HepG2 (cell line): ENCODE measurements around the gene TRAPPC3. TPM values are rescaled to one million over a fixed set of nuclear protein-coding genes. Genes with fewer than 3 reads are reported as not detected.

ENCODE experiments used
- BATF2 ChIP-seq: sonication (generic); formaldehyde crosslinking; IDR thresholded peaks from 2 replicates; pipeline ENCODE4 v1.8.0; 2022; ENCODE audit warnings: mild to moderate bottlenecking, missing genetic modification reagents, moderate library complexity
- BRCA1 ChIP-seq: sonication (generic); formaldehyde crosslinking; IDR thresholded peaks from 2 replicates; pipeline ENCODE4 v1.4.0; 2020; ENCODE audit warnings: missing genetic modification reagents
- DMAP1 ChIP-seq: IDR thresholded peaks from 2 replicates; pipeline ENCODE4 v1.6.1; 2016
- GTF3A ChIP-seq: sonication (generic); formaldehyde crosslinking; conservative IDR thresholded peaks from 2 replicates; pipeline ENCODE4 v1.4.0; 2020; ENCODE audit warnings: mild to moderate bottlenecking, missing genetic modification reagents
- MATR3 ChIP-seq: sonication (generic); formaldehyde crosslinking; IDR thresholded peaks from 2 replicates; pipeline ENCODE4 v1.4.0; 2020; ENCODE audit warnings: missing genetic modification reagents
- MED8 ChIP-seq: sonication (generic); formaldehyde crosslinking; IDR thresholded peaks from 2 replicates; pipeline ENCODE4 v1.8.1; 2023; ENCODE audit warnings: mild to moderate bottlenecking, missing genetic modification reagents; ENCODE audit not compliant: insufficient replicate concordance
- NCOA2 ChIP-seq: sonication (generic); formaldehyde crosslinking; IDR thresholded peaks from 2 replicates; pipeline ENCODE4 v1.8.0; 2022; ENCODE audit warnings: inconsistent platforms
- NCOA5 ChIP-seq: sonication (generic); formaldehyde crosslinking; IDR thresholded peaks from 2 replicates; pipeline ENCODE4 v1.4.0; 2020; ENCODE audit warnings: missing genetic modification reagents
- NFIC ChIP-seq: IDR thresholded peaks from 2 replicates; pipeline ENCODE4 v1.6.1; 2012; ENCODE audit warnings: mild to moderate bottlenecking, low read length, inconsistent platforms
- ONECUT2 ChIP-seq: sonication (generic); formaldehyde crosslinking; IDR thresholded peaks from 2 replicates; pipeline ENCODE4 v1.4.0; 2020; ENCODE audit warnings: missing genetic modification reagents
- PHB2 ChIP-seq: fragments of 450-650 bp; IDR thresholded peaks from 2 replicates; pipeline ENCODE4 v1.6.1; 2018; ENCODE audit not compliant: partially characterized antibody
- RCOR2 ChIP-seq: IDR thresholded peaks from 2 replicates; pipeline ENCODE4 v1.6.1; 2016; ENCODE audit warnings: missing biosample characterization, missing genetic modification reagents
- U2AF1 ChIP-seq: fragments of 200-400 bp; formaldehyde crosslinking; optimal IDR thresholded peaks from 2 replicates; pipeline ENCODE3; 2017; ENCODE audit warnings: mild to moderate bottlenecking, low read depth, low read length
- ZFP41 ChIP-seq: sonication (generic); formaldehyde crosslinking; IDR thresholded peaks from 2 replicates; pipeline ENCODE4 v1.4.0; 2020; ENCODE audit warnings: mild to moderate bottlenecking, missing genetic modification reagents, borderline replicate concordance
- ZFP82 ChIP-seq: sonication (generic); formaldehyde crosslinking; IDR thresholded peaks from 2 replicates; pipeline ENCODE4 v1.5.1; 2020; ENCODE audit warnings: mild to moderate bottlenecking, missing genetic modification reagents, borderline replicate concordance
- ZMAT3 ChIP-seq: sonication (generic); formaldehyde crosslinking; conservative IDR thresholded peaks from 2 replicates; pipeline ENCODE4 v1.7.0; 2021; ENCODE audit warnings: missing genetic modification reagents
- ZNF263 ChIP-seq: sonication (generic); formaldehyde crosslinking; IDR thresholded peaks from 2 replicates; pipeline ENCODE4 v1.4.0; 2020; ENCODE audit warnings: missing genetic modification reagents
- ZNF367 ChIP-seq: sonication (generic); formaldehyde crosslinking; IDR thresholded peaks from 2 replicates; pipeline ENCODE4 v1.4.0; 2020; ENCODE audit warnings: missing genetic modification reagents, borderline replicate concordance
- ZNF432 ChIP-seq: sonication (generic); formaldehyde crosslinking; IDR thresholded peaks from 2 replicates; pipeline ENCODE4 v1.5.0; 2020; ENCODE audit warnings: missing genetic modification reagents, mild to moderate bottlenecking, borderline replicate concordance
- ZNF44 ChIP-seq: sonication (generic); formaldehyde crosslinking; IDR thresholded peaks from 2 replicates; pipeline ENCODE4 v1.5.1; 2020; ENCODE audit warnings: mild to moderate bottlenecking, missing genetic modification reagents
- ZNF740 ChIP-seq: sonication (generic); formaldehyde crosslinking; IDR thresholded peaks from 2 replicates; pipeline ENCODE4 v1.4.0; 2020; ENCODE audit warnings: missing genetic modification reagents
- ZSCAN20 ChIP-seq: sonication (generic); formaldehyde crosslinking; IDR thresholded peaks from 2 replicates; pipeline ENCODE4 v1.4.0; 2020; ENCODE audit warnings: missing genetic modification reagents, mild to moderate bottlenecking, borderline replicate concordance
- polyA plus RNA-seq, 8 experiments: library from polyadenylated mRNA; depleted of rRNA in 3 of 8; stranded (reverse) in 7 of 8; unstranded in 1 of 8; fragments of >200 nt; fragmentation: Illumina TruSeq in 4 of 8; extraction: Trizol in 4 of 8; gene quantifications; 2 replicates each; pipeline versions ENCODE4 v1.2.1 to v1.2.3, GENCODE V29; 2011 to 2016; ENCODE audit warnings: low read depth in 4 of 8, missing spikeins in 1 of 8, mixed read lengths in 1 of 8; ENCODE audit not compliant: insufficient read depth in 1 of 8
- total RNA-seq, 5 experiments: library from RNA; depleted of rRNA; stranded (reverse); fragments of >200 nt; fragmentation: Illumina TruSeq; extraction: Trizol; gene quantifications; 2 replicates each; pipeline ENCODE4 v1.2.3, GENCODE V29; 2016; ENCODE audit warnings: low read depth in 1 of 5
- TF ChIP-seq, protein P1 (sequence below): sonication (generic); formaldehyde crosslinking; IDR thresholded peaks from 2 replicates; pipeline ENCODE4 v1.8.1; 2023; ENCODE audit warnings: mild to moderate bottlenecking, inconsistent platforms, moderate library complexity, missing genetic modification reagents, borderline replicate concordance
- TF ChIP-seq, protein P2 (sequence below): sonication (generic); formaldehyde crosslinking; conservative IDR thresholded peaks from 2 replicates; pipeline ENCODE4 v1.8.0; 2022; ENCODE audit warnings: mild to moderate bottlenecking, moderate library complexity, missing genetic modification reagents
- TF ChIP-seq, protein P3 (sequence below): sonication (generic); formaldehyde crosslinking; IDR thresholded peaks from 2 replicates; pipeline ENCODE4 v1.8.1; 2023; ENCODE audit warnings: missing genetic modification reagents, mild to moderate bottlenecking, borderline replicate concordance
- TF ChIP-seq, protein P4 (sequence below): IDR thresholded peaks from 2 replicates; pipeline ENCODE4 v1.6.1; 2016
- TF ChIP-seq, protein P5 (sequence below): sonication (generic); formaldehyde crosslinking; IDR thresholded peaks from 2 replicates; pipeline ENCODE4 v1.5.0; 2020; ENCODE audit warnings: missing genetic modification reagents

TRAPPC3 gene
- total and polyA plus RNA-seq, 2 of the 13 experiments (the other 11 are each of a cell fraction or from before 2014, with no cell fraction given), result 53.7 to 62.4 TPM

GRCh38 chr1:36099681-36100341, 49.5 kb downstream of the TRAPPC3 start (continued):
- TF ChIP-seq, protein P1, sequence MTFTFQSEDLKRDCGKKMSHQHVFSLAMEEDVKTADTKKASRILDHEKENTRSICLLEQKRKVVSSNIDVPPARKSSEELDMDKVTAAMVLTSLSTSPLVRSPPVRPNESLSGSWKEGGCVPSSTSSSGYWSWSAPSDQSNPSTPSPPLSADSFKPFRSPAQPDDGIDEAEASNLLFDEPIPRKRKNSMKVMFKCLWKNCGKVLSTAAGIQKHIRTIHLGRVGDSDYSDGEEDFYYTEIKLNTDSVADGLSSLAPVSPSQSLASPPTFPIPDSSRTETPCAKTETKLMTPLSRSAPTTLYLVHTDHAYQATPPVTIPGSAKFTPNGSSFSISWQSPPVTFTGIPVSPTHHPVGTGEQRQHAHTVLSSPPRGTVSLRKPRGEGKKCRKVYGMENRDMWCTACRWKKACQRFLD (CRISPR knock-in tag), result no peak
- TF ChIP-seq BRCA1 (CRISPR knock-in tag) (no peak), ZMAT3 (CRISPR knock-in tag) (no peak), MED8 (CRISPR knock-in tag) (no peak), ZFP41 (CRISPR knock-in tag) (no peak), NCOA2 (CRISPR knock-in tag) (no peak), U2AF1 (no peak), DMAP1 (CRISPR knock-in tag) (no peak), RCOR2 (CRISPR knock-in tag) (no peak), PHB2 (no peak), ZFP82 (CRISPR knock-in tag) (no peak), NFIC (no peak), ZNF432 (CRISPR knock-in tag) (no peak), ZNF740 (CRISPR knock-in tag) (no peak), BATF2 (CRISPR knock-in tag) (no peak), GTF3A (CRISPR knock-in tag) (no peak), NCOA5 (CRISPR knock-in tag) (no peak), ZSCAN20 (no peak), ZNF367 (0 out of 2 replicates have a peak, but pooled peaks have one; percentile 42), ZNF44 (CRISPR knock-in tag) (no peak), ZNF263 (no peak), MATR3 (CRISPR knock-in tag) (no peak), ONECUT2 (CRISPR knock-in tag) (no peak)
- TF ChIP-seq, protein P2, sequence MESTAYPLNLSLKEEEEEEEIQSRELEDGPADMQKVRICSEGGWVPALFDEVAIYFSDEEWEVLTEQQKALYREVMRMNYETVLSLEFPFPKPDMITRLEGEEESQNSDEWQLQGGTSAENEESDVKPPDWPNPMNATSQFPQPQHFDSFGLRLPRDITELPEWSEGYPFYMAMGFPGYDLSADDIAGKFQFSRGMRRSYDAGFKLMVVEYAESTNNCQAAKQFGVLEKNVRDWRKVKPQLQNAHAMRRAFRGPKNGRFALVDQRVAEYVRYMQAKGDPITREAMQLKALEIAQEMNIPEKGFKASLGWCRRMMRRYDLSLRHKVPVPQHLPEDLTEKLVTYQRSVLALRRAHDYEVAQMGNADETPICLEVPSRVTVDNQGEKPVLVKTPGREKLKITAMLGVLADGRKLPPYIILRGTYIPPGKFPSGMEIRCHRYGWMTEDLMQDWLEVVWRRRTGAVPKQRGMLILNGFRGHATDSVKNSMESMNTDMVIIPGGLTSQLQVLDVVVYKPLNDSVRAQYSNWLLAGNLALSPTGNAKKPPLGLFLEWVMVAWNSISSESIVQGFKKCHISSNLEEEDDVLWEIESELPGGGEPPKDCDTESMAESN (CRISPR knock-in tag), result no peak; the same call in 1 of the 2 replicates
- TF ChIP-seq, protein P3, sequence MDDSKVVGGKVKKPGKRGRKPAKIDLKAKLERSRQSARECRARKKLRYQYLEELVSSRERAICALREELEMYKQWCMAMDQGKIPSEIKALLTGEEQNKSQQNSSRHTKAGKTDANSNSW (CRISPR knock-in tag), result no peak
- TF ChIP-seq, protein P4, sequence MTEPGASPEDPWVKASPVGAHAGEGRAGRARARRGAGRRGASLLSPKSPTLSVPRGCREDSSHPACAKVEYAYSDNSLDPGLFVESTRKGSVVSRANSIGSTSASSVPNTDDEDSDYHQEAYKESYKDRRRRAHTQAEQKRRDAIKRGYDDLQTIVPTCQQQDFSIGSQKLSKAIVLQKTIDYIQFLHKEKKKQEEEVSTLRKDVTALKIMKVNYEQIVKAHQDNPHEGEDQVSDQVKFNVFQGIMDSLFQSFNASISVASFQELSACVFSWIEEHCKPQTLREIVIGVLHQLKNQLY (CRISPR knock-in tag), result no peak
- TF ChIP-seq, protein P5, sequence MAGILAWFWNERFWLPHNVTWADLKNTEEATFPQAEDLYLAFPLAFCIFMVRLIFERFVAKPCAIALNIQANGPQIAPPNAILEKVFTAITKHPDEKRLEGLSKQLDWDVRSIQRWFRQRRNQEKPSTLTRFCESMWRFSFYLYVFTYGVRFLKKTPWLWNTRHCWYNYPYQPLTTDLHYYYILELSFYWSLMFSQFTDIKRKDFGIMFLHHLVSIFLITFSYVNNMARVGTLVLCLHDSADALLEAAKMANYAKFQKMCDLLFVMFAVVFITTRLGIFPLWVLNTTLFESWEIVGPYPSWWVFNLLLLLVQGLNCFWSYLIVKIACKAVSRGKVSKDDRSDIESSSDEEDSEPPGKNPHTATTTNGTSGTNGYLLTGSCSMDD (CRISPR knock-in tag), result no peak
